Natural killer cell (primary cell): ENCODE data around the gene RAP1A. TPM values are rescaled to one million over a fixed set of nuclear protein-coding genes. Genes with fewer than 3 reads are reported as not detected.
"Not testable (repeated sequence)": the region's sequence is repeated elsewhere in the genome, so short reads cannot be mapped to it uniquely, and the experiment has no call there.

Experiments used
- ATAC-seq, 3 donors: fragments of 150-1000 bp in 2 of 3; fragments of 200-7000 bp in 1 of 3; cut with Tn5 transposase; 1 replicate in 1 of 3; 2 replicates in 2 of 3; pipeline ENCODE4 v1.10.0; 2021; ENCODE audit warnings: mild to moderate bottlenecking in 2 of 3, moderate library complexity in 2 of 3
- DNase-seq, 2 donors: peaks; one replicate each; pipeline versions ENCODE4 v3.0.0 to v3.0.0-alpha.2; 2013 to 2021; ENCODE audit warnings: mixed read lengths in 1 of 2
- H3K27ac ChIP-seq: one replicate; pipeline ENCODE4 v1.5.1; 2013; ENCODE audit warnings: mild to moderate bottlenecking, low read length
- H3K27me3 ChIP-seq: one replicate; pipeline ENCODE4 v1.6.1; 2013; ENCODE audit warnings: low read length; ENCODE audit not compliant: control insufficient read depth, insufficient read depth
- H3K36me3 ChIP-seq: one replicate; pipeline ENCODE4 v1.6.1; 2013; ENCODE audit warnings: low read length; ENCODE audit not compliant: control insufficient read depth, insufficient read depth
- H3K4me1 ChIP-seq: one replicate; pipeline ENCODE4 v1.6.1; 2013; ENCODE audit warnings: low read length; ENCODE audit not compliant: control insufficient read depth, insufficient read depth
- H3K4me3 ChIP-seq: one replicate; pipeline ENCODE4 v1.5.1; 2013; ENCODE audit warnings: low read length
- H3K9me3 ChIP-seq: one replicate; pipeline ENCODE4 v1.6.1; 2013; ENCODE audit warnings: low read length; ENCODE audit not compliant: control insufficient read depth, insufficient read depth
- H3K27ac Mint-ChIP-seq, 2 donors: one replicate each; pipeline ENCODE4 v1.8.0; 2022; ENCODE audit warnings: mild to moderate bottlenecking in 2 of 2, mixed read lengths in 2 of 2, moderate library complexity in 1 of 2
- H3K27me3 Mint-ChIP-seq, 2 donors: one replicate each; pipeline ENCODE4 v1.8.0; 2022; ENCODE audit warnings: low read depth in 2 of 2, mixed read lengths in 2 of 2
- H3K36me3 Mint-ChIP-seq: one replicate; pipeline ENCODE4 v1.8.0; 2022; ENCODE audit warnings: mixed read lengths
- H3K4me1 Mint-ChIP-seq, 2 donors: one replicate each; pipeline ENCODE4 v1.8.0; 2022; ENCODE audit warnings: mixed read lengths in 2 of 2
- H3K4me3 Mint-ChIP-seq: one replicate; pipeline ENCODE4 v1.8.0; 2022; ENCODE audit warnings: mild to moderate bottlenecking, moderate library complexity, mixed read lengths
- H3K9me3 Mint-ChIP-seq, 2 donors: one replicate each; pipeline ENCODE4 v1.8.0; 2022; ENCODE audit warnings: mixed read lengths in 2 of 2
- WGBS: methylation state at CpG from one replicate; pipeline ENCODE4 v1.1.7; 2013; ENCODE audit warnings: missing lambda C conversion rate; ENCODE audit not compliant: insufficient coverage; 5-methylcytosine and 5-hydroxymethylcytosine counted together
- intact Hi-C: fragments of 100-400 bp; cut with micrococcal nuclease; formaldehyde crosslinking; loops from one replicate; pipeline ENCODE4 v1.14.2; 2022
- total RNA-seq, 4 donors: library from RNA; stranded (reverse); fragments of 120-200 nt in 1 of 4; gene quantifications; one replicate each; pipeline versions ENCODE4 v1.2.3 to v1.2.4, GENCODE V29; 2013 to 2022
- TF ChIP-seq, protein P1 (sequence below): fragments of 200-600 bp; IDR thresholded peaks from one replicate; pipeline ENCODE4 v1.8.0; 2022; ENCODE audit warnings: antibody characterized with exemption

The RAP1A gene
- total RNA-seq, 3 donors from 2014 or later (not counting 1 experiment from before 2014, with no cell fraction given): 83.7 to 112 (median 104) TPM

- no peak for DNase-seq
- TF ChIP-seq, protein P1, sequence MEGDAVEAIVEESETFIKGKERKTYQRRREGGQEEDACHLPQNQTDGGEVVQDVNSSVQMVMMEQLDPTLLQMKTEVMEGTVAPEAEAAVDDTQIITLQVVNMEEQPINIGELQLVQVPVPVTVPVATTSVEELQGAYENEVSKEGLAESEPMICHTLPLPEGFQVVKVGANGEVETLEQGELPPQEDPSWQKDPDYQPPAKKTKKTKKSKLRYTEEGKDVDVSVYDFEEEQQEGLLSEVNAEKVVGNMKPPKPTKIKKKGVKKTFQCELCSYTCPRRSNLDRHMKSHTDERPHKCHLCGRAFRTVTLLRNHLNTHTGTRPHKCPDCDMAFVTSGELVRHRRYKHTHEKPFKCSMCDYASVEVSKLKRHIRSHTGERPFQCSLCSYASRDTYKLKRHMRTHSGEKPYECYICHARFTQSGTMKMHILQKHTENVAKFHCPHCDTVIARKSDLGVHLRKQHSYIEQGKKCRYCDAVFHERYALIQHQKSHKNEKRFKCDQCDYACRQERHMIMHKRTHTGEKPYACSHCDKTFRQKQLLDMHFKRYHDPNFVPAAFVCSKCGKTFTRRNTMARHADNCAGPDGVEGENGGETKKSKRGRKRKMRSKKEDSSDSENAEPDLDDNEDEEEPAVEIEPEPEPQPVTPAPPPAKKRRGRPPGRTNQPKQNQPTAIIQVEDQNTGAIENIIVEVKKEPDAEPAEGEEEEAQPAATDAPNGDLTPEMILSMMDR: no peak
- H3K4me3 Mint-ChIP-seq: peak overlapping the region; percentile 84
- H3K36me3 ChIP-seq: no peaks in the 10 kb centered on the region
- 0% methylated on average over 2 of the region's 4 CpGs for WGBS
- H3K4me1 Mint-ChIP-seq: peaks cover 71 to 78% of the 10 kb centered on the region in 2 donors
- H3K4me3 ChIP-seq: no peak overlapping the region
- intact Hi-C loops: no loop called here
- H3K9me3 ChIP-seq: no peaks in the 10 kb centered on the region
- H3K4me1 ChIP-seq: peaks cover 11% of the 10 kb centered on the region
- no peaks in the 10 kb centered on the region for H3K9me3 Mint-ChIP-seq
- H3K27me3 ChIP-seq: no peaks in the 10 kb centered on the region
- peak; percentile 49 to 68 (median 58) for ATAC-seq
- H3K27ac ChIP-seq: peak overlapping the region; percentile 48
- H3K27ac Mint-ChIP-seq: peak overlapping the region; percentile 41 to 68
- H3K27me3 Mint-ChIP-seq: no peaks in the 10 kb centered on the region
- no peaks in the 10 kb centered on the region for H3K36me3 Mint-ChIP-seq
Measured at GRCh38 chr1:111629190-111629954, 9.8 kb downstream of the RAP1A start.

- no peaks in the 10 kb centered on the region for H3K36me3 Mint-ChIP-seq
- H3K27me3 ChIP-seq: no peaks in the 10 kb centered on the region
- peaks cover 13% of the 10 kb centered on the region for H3K4me1 ChIP-seq
- TF ChIP-seq, protein P1: no peak
- H3K27ac Mint-ChIP-seq: peak overlapping the region; percentile 41 to 68
- H3K9me3 ChIP-seq: no peaks in the 10 kb centered on the region
- H3K4me3 Mint-ChIP-seq: peak overlapping the region; percentile 1
- DNase-seq (no peak), ATAC-seq (no peak)
- no peak overlapping the region for H3K27ac ChIP-seq
- peaks cover 73 to 78% of the 10 kb centered on the region in 2 donors for H3K4me1 Mint-ChIP-seq
- WGBS: 88% methylated on average over 2 of the region's 2 CpGs
- H3K27me3 Mint-ChIP-seq: no peaks in the 10 kb centered on the region
- H3K36me3 ChIP-seq: no peaks in the 10 kb centered on the region
- intact Hi-C loops: no loop called here
- no peaks in the 10 kb centered on the region for H3K9me3 Mint-ChIP-seq
- no peak overlapping the region for H3K4me3 ChIP-seq
Measured at GRCh38 chr1:111630567-111630966, 11.0 kb downstream of the RAP1A start.

DNA sequence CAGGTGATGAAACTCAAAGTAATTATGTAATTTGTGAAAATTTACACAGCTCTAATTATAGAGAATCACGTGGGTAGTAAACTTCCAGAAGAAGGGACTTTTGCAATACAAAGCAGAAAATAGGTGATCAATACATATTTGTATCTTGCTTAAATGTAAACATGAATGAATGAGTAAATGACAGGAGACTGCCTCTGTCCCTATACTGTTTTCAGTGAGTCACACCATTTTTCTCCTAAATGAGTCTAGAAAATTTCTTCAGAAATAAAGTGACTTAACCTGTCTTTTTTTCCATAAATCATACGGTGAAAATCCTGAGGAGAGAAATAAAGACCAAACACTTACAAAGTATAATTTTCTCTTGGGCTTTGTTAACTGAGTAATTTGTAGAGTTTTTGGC lies 11.9 kb downstream of the RAP1A start:
- no peaks in the 10 kb centered on the region for H3K27me3 ChIP-seq
- peak overlapping the region; percentile 41 to 68 for H3K27ac Mint-ChIP-seq
- H3K9me3 Mint-ChIP-seq: no peaks in the 10 kb centered on the region
- H3K4me1 ChIP-seq: peaks cover 12% of the 10 kb centered on the region
- no peak overlapping the region for H3K4me3 ChIP-seq
- H3K27ac ChIP-seq: no peak overlapping the region
- intact Hi-C loops: no loop called here
- H3K9me3 ChIP-seq: no peaks in the 10 kb centered on the region
- WGBS: no CpG with 5 or more reads among the region's 2 CpGs
- no peak for DNase-seq
- TF ChIP-seq, protein P1: no peak
- no peak overlapping the region for H3K4me3 Mint-ChIP-seq
- ATAC-seq: no peak
- no peaks in the 10 kb centered on the region for H3K36me3 Mint-ChIP-seq
- H3K27me3 Mint-ChIP-seq: no peaks in the 10 kb centered on the region
- no peaks in the 10 kb centered on the region for H3K36me3 ChIP-seq
- peaks cover 76 to 78% of the 10 kb centered on the region in 2 donors for H3K4me1 Mint-ChIP-seq

- intact Hi-C loops, H3K4me3 ChIP-seq, H3K27ac ChIP-seq, H3K9me3 Mint-ChIP-seq, DNase-seq, H3K9me3 ChIP-seq, H3K36me3 Mint-ChIP-seq, H3K36me3 ChIP-seq, H3K27me3 Mint-ChIP-seq, H3K4me3 Mint-ChIP-seq, H3K27me3 ChIP-seq, ATAC-seq: not testable (repeated sequence)
- WGBS: 97% methylated on average over 4 of the region's 4 CpGs
- H3K27ac Mint-ChIP-seq: peak overlapping the region; percentile 41 to 68
- peaks cover 75 to 76% of the 10 kb centered on the region in 2 donors for H3K4me1 Mint-ChIP-seq
- H3K4me1 ChIP-seq: peaks cover 12% of the 10 kb centered on the region
Measured at GRCh38 chr1:111632771-111633170, 13.2 kb downstream of the RAP1A start.
